Activated B cell treated with CpG ODN at 0.5 μM for 24 hours (primary cell): ENCODE measurements around the gene FCGR3A. TPM values are rescaled to one million over a fixed set of nuclear protein-coding genes. Genes with fewer than 3 reads are reported as not detected.
"Not testable (repeated sequence)": the region's sequence is repeated elsewhere in the genome, so short reads cannot be mapped to it uniquely, and the experiment has no call there.

Source experiments
- ATAC-seq: fragments of 200-7000 bp; cut with Tn5 transposase; one replicate; pipeline ENCODE4 v1.10.0; 2021; ENCODE audit warnings: low read depth, mild to moderate bottlenecking, moderate library complexity
- CTCF ChIA-PET: fragments of 350-600 bp; sonication (Branson Sonifier 250); formaldehyde crosslinking; loops from one replicate; lab custom pipeline; 2021; ENCODE audit warnings: antibody characterized with exemption; lab: Charles Lee
- POLR2A ChIA-PET: fragments of 350-600 bp; sonication (Branson Sonifier 250); formaldehyde crosslinking; loops from one replicate; lab custom pipeline; 2021; ENCODE audit warnings: antibody characterized with exemption; lab: Charles Lee
- DNase-seq: peaks from one replicate; pipeline ENCODE4 v3.0.0; 2022
- H3K27ac Mint-ChIP-seq: one replicate; pipeline ENCODE4 v1.8.0; 2020; ENCODE audit warnings: mixed read lengths
- H3K27me3 Mint-ChIP-seq: one replicate; pipeline ENCODE4 v1.8.0; 2021; ENCODE audit warnings: mixed read lengths
- H3K36me3 Mint-ChIP-seq: one replicate; pipeline ENCODE4 v1.8.0; 2021; ENCODE audit warnings: low read depth, mixed read lengths
- H3K4me1 Mint-ChIP-seq: one replicate; pipeline ENCODE4 v1.8.0; 2021; ENCODE audit warnings: mixed read lengths
- H3K4me3 Mint-ChIP-seq: one replicate; pipeline ENCODE4 v1.8.0; 2020; ENCODE audit warnings: mild to moderate bottlenecking, mixed read lengths
- H3K9me3 Mint-ChIP-seq: one replicate; pipeline ENCODE4 v1.8.0; 2020; ENCODE audit warnings: mixed read lengths
- intact Hi-C: fragments of 100-400 bp; cut with micrococcal nuclease; formaldehyde crosslinking; loops from one replicate; pipeline ENCODE4 v1.15.1; 2024
- total RNA-seq: library from RNA; stranded (reverse); gene quantifications from 2 replicates; pipeline ENCODE4 v1.2.3, GENCODE V29; 2022

Gene FCGR3A
- total RNA-seq, 1 donor from 2014 or later = 0.47 TPM

GRCh38 chr1:161580879-161581537, 31.4 kb upstream of the FCGR3A start:
- peak; percentile 79 for ATAC-seq
- POLR2A ChIA-PET, DNase-seq, CTCF ChIA-PET, H3K4me1 Mint-ChIP-seq, H3K36me3 Mint-ChIP-seq, H3K4me3 Mint-ChIP-seq, intact Hi-C loops, H3K27ac Mint-ChIP-seq, H3K27me3 Mint-ChIP-seq, H3K9me3 Mint-ChIP-seq: not testable (repeated sequence)

- POLR2A ChIA-PET, H3K27me3 Mint-ChIP-seq, H3K27ac Mint-ChIP-seq, CTCF ChIA-PET, H3K4me3 Mint-ChIP-seq, H3K36me3 Mint-ChIP-seq, H3K9me3 Mint-ChIP-seq, H3K4me1 Mint-ChIP-seq, DNase-seq, ATAC-seq, intact Hi-C loops: not testable (repeated sequence)
Measured at GRCh38 chr1:161579856-161580507, 30.4 kb upstream of the FCGR3A start.

- ATAC-seq = peak; percentile 33
- H3K4me3 Mint-ChIP-seq, H3K27me3 Mint-ChIP-seq, H3K9me3 Mint-ChIP-seq, H3K27ac Mint-ChIP-seq, H3K4me1 Mint-ChIP-seq, CTCF ChIA-PET, H3K36me3 Mint-ChIP-seq, POLR2A ChIA-PET, intact Hi-C loops, DNase-seq: not testable (repeated sequence)
Measured at GRCh38 chr1:161576676-161577075, 27.1 kb upstream of the FCGR3A start.

GRCh38 chr1:161571703-161572102, 22.1 kb upstream of the FCGR3A start:
- H3K36me3 Mint-ChIP-seq, DNase-seq, CTCF ChIA-PET, intact Hi-C loops, H3K4me3 Mint-ChIP-seq, POLR2A ChIA-PET, H3K4me1 Mint-ChIP-seq, H3K27me3 Mint-ChIP-seq, ATAC-seq, H3K9me3 Mint-ChIP-seq, H3K27ac Mint-ChIP-seq: not testable (repeated sequence)

- ATAC-seq, H3K27me3 Mint-ChIP-seq, H3K36me3 Mint-ChIP-seq, CTCF ChIA-PET, H3K4me3 Mint-ChIP-seq, DNase-seq, H3K27ac Mint-ChIP-seq, H3K9me3 Mint-ChIP-seq, POLR2A ChIA-PET: not testable (repeated sequence)
- H3K4me1 Mint-ChIP-seq = peaks cover 13% of the 10 kb centered on the region
- intact Hi-C loops = loop anchor here (10.0 kb wide), 1 partner anchor 178 kb away; the partner anchor contains the start of gene DUSP12
Measured at GRCh38 chr1:161566602-161566960, 17.0 kb upstream of the FCGR3A start.

GRCh38 chr1:161563522-161563921, 13.9 kb upstream of the FCGR3A start:
- H3K9me3 Mint-ChIP-seq, DNase-seq, H3K4me3 Mint-ChIP-seq, ATAC-seq, H3K27ac Mint-ChIP-seq, H3K27me3 Mint-ChIP-seq, POLR2A ChIA-PET, H3K36me3 Mint-ChIP-seq: not testable (repeated sequence)
- H3K4me1 Mint-ChIP-seq = peaks cover 21% of the 10 kb centered on the region
- intact Hi-C loops = loop anchor here (10.0 kb wide), 1 partner anchor 181 kb away; the partner anchor contains the start of gene DUSP12
- CTCF ChIA-PET = interaction anchor here (1.0 kb wide), 1 partner anchor 176 kb away, joined by 3 read pairs; no protein-coding TSS in a partner anchor

GRCh38 chr1:161562441-161562840, 12.8 kb upstream of the FCGR3A start:
- H3K4me3 Mint-ChIP-seq, H3K27me3 Mint-ChIP-seq, CTCF ChIA-PET, DNase-seq, H3K27ac Mint-ChIP-seq, ATAC-seq, POLR2A ChIA-PET, H3K9me3 Mint-ChIP-seq, H3K36me3 Mint-ChIP-seq: not testable (repeated sequence)
- intact Hi-C loops = loop anchor here (10.0 kb wide), 1 partner anchor 182 kb away; the partner anchor contains the start of gene DUSP12
- peaks cover 21% of the 10 kb centered on the region for H3K4me1 Mint-ChIP-seq

- H3K9me3 Mint-ChIP-seq, H3K36me3 Mint-ChIP-seq, DNase-seq, POLR2A ChIA-PET, CTCF ChIA-PET, H3K27me3 Mint-ChIP-seq: not testable (repeated sequence)
- peak overlapping the region; percentile 82 for H3K27ac Mint-ChIP-seq
- intact Hi-C loops = loop anchor here (2.0 to 10.0 kb wide), 2 partner anchors 74 to 184 kb away; partner anchors contain the start of gene DUSP12
- ATAC-seq = peak; percentile 88
- peaks cover 16% of the 10 kb centered on the region for H3K4me1 Mint-ChIP-seq
- H3K4me3 Mint-ChIP-seq = peak overlapping the region; percentile 64
Measured at GRCh38 chr1:161560960-161561715, 11.5 kb upstream of the FCGR3A start.

- intact Hi-C loops, CTCF ChIA-PET, H3K27ac Mint-ChIP-seq, DNase-seq, H3K36me3 Mint-ChIP-seq, H3K27me3 Mint-ChIP-seq, POLR2A ChIA-PET, ATAC-seq, H3K4me3 Mint-ChIP-seq, H3K9me3 Mint-ChIP-seq: not testable (repeated sequence)
- H3K4me1 Mint-ChIP-seq = peaks cover 22% of the 10 kb centered on the region
Measured at GRCh38 chr1:161557506-161558450, 8.2 kb upstream of the FCGR3A start.

GRCh38 chr1:161556990-161557389, 7.4 kb upstream of the FCGR3A start:
- H3K4me3 Mint-ChIP-seq, H3K36me3 Mint-ChIP-seq, H3K27me3 Mint-ChIP-seq, POLR2A ChIA-PET, CTCF ChIA-PET, H3K9me3 Mint-ChIP-seq, H3K27ac Mint-ChIP-seq, intact Hi-C loops, DNase-seq, ATAC-seq: not testable (repeated sequence)
- peaks cover 20% of the 10 kb centered on the region for H3K4me1 Mint-ChIP-seq

- intact Hi-C loops, H3K4me3 Mint-ChIP-seq, H3K27ac Mint-ChIP-seq, DNase-seq, H3K9me3 Mint-ChIP-seq, CTCF ChIA-PET, H3K36me3 Mint-ChIP-seq, H3K27me3 Mint-ChIP-seq, ATAC-seq, POLR2A ChIA-PET: not testable (repeated sequence)
- peaks cover 14% of the 10 kb centered on the region for H3K4me1 Mint-ChIP-seq
Measured at GRCh38 chr1:161556143-161556542, 6.5 kb upstream of the FCGR3A start.
